Measurements from ENCODE around the gene VGLL1.

DNA sequence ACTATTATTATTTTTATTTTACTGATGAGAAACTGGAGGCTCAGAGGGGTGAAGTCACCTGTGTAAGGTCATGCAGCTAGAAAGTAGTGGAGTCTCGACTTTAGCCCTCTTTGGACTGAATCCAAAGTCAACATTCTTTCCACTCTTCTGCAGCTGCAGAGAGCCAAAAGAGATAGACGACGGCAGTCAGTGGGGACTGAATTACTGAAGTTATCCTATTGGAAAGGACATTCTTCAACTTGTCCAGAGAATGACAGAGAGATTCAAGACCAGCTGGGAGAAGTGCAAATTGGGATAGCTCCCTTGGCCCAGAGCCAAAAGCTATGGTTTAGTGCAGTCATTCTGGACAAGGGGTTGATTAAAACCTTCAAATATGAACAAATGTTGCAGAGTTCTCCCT lies 42.5 kb downstream of the VGLL1 start:
- TF ChIP-seq, protein P1, sequence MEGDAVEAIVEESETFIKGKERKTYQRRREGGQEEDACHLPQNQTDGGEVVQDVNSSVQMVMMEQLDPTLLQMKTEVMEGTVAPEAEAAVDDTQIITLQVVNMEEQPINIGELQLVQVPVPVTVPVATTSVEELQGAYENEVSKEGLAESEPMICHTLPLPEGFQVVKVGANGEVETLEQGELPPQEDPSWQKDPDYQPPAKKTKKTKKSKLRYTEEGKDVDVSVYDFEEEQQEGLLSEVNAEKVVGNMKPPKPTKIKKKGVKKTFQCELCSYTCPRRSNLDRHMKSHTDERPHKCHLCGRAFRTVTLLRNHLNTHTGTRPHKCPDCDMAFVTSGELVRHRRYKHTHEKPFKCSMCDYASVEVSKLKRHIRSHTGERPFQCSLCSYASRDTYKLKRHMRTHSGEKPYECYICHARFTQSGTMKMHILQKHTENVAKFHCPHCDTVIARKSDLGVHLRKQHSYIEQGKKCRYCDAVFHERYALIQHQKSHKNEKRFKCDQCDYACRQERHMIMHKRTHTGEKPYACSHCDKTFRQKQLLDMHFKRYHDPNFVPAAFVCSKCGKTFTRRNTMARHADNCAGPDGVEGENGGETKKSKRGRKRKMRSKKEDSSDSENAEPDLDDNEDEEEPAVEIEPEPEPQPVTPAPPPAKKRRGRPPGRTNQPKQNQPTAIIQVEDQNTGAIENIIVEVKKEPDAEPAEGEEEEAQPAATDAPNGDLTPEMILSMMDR (IDR thresholded peaks at IDR 0.05) = no peak
- no peak for TF ChIP-seq POLR2A (IDR thresholded peaks at IDR 0.05)
